GM23338 (cell line): Measurements from ENCODE around the gene CSF2.
"Not testable (repeated sequence)": the region's sequence is repeated elsewhere in the genome, so short reads cannot be mapped to it uniquely, and the experiment has no call there.

Source experiments
- CREB1 ChIP-seq: fragments of 250-450 bp; sonication (Bioruptor Pico); IDR thresholded peaks from 2 replicates; pipeline ENCODE4 v1.5.0; 2020; ENCODE audit warnings: low read depth, mild to moderate bottlenecking, moderate library complexity
- EZH2 ChIP-seq: fragments of 200-600 bp; sonication (generic); IDR thresholded peaks from one replicate; pipeline ENCODE4 v1.8.0; 2017; ENCODE audit warnings: antibody characterized with exemption, mild to moderate bottlenecking, low read depth; ENCODE audit not compliant: unreplicated experiment
- EZH2phosphoT487 ChIP-seq: fragments of 200-600 bp; sonication (generic); IDR thresholded peaks from one replicate; pipeline ENCODE4 v1.8.1; 2018; ENCODE audit warnings: antibody characterized with exemption; ENCODE audit not compliant: unreplicated experiment
- NANOG ChIP-seq: IDR thresholded peaks from 2 replicates; pipeline ENCODE4 v1.6.1; 2016; ENCODE audit warnings: antibody characterized with exemption, borderline replicate concordance
- POLR2AphosphoS5 ChIP-seq: IDR thresholded peaks from 2 replicates; pipeline ENCODE4 v1.6.1; 2016; ENCODE audit warnings: antibody characterized with exemption, low read depth
- ZNF331 ChIP-seq: fragments of 250-450 bp; sonication (Bioruptor Pico); IDR thresholded peaks from 2 replicates; pipeline ENCODE4 v1.5.0; 2020; ENCODE audit warnings: low read depth, mild to moderate bottlenecking, moderate library complexity
- TF ChIP-seq, protein P1 (sequence below), 2 experiments: fragments of 200-600 bp in 1 of 2; sonication (generic) in 1 of 2; conservative IDR thresholded peaks; 2 replicates each; pipeline versions ENCODE4 v1.5.1 to v1.6.1; 2016 to 2017; ENCODE audit warnings: antibody characterized with exemption in 2 of 2, low read depth in 2 of 2, mild to moderate bottlenecking in 2 of 2, moderate library complexity in 1 of 2
- TF ChIP-seq, protein P2 (sequence below): IDR thresholded peaks from one replicate; pipeline ENCODE4 v1.6.1; 2018; ENCODE audit warnings: antibody characterized with exemption; ENCODE audit not compliant: unreplicated experiment
- TF ChIP-seq, protein P3 (sequence below): IDR thresholded peaks from 2 replicates; pipeline ENCODE4 v1.6.1; 2016; ENCODE audit warnings: antibody characterized with exemption

DNA sequence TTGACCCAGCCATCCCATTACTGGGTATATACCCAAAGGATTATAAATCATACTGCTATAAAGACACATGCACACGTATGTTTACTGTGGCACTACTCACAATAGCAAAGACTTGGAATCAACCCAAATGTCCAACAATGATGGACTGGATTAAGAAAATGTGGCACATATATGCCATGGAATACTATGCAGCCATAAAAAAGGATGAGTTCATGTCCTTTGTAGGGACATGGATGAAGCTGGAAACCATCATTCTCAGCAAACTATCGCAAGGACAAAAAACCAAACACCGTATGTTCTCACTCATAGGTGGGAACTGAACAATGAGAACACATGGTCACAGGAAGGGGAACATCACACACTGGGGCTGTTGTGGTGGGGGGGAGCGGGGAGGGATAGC is 35.4 kb downstream of the CSF2 start:
- TF ChIP-seq, protein P1, sequence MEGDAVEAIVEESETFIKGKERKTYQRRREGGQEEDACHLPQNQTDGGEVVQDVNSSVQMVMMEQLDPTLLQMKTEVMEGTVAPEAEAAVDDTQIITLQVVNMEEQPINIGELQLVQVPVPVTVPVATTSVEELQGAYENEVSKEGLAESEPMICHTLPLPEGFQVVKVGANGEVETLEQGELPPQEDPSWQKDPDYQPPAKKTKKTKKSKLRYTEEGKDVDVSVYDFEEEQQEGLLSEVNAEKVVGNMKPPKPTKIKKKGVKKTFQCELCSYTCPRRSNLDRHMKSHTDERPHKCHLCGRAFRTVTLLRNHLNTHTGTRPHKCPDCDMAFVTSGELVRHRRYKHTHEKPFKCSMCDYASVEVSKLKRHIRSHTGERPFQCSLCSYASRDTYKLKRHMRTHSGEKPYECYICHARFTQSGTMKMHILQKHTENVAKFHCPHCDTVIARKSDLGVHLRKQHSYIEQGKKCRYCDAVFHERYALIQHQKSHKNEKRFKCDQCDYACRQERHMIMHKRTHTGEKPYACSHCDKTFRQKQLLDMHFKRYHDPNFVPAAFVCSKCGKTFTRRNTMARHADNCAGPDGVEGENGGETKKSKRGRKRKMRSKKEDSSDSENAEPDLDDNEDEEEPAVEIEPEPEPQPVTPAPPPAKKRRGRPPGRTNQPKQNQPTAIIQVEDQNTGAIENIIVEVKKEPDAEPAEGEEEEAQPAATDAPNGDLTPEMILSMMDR (conservative IDR thresholded peaks at IDR 0.05; ENCODE audit: low read depth in 2 of 2), result not testable (repeated sequence)
- TF ChIP-seq, protein P2, sequence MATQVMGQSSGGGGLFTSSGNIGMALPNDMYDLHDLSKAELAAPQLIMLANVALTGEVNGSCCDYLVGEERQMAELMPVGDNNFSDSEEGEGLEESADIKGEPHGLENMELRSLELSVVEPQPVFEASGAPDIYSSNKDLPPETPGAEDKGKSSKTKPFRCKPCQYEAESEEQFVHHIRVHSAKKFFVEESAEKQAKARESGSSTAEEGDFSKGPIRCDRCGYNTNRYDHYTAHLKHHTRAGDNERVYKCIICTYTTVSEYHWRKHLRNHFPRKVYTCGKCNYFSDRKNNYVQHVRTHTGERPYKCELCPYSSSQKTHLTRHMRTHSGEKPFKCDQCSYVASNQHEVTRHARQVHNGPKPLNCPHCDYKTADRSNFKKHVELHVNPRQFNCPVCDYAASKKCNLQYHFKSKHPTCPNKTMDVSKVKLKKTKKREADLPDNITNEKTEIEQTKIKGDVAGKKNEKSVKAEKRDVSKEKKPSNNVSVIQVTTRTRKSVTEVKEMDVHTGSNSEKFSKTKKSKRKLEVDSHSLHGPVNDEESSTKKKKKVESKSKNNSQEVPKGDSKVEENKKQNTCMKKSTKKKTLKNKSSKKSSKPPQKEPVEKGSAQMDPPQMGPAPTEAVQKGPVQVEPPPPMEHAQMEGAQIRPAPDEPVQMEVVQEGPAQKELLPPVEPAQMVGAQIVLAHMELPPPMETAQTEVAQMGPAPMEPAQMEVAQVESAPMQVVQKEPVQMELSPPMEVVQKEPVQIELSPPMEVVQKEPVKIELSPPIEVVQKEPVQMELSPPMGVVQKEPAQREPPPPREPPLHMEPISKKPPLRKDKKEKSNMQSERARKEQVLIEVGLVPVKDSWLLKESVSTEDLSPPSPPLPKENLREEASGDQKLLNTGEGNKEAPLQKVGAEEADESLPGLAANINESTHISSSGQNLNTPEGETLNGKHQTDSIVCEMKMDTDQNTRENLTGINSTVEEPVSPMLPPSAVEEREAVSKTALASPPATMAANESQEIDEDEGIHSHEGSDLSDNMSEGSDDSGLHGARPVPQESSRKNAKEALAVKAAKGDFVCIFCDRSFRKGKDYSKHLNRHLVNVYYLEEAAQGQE, result not testable (repeated sequence)
- not testable (repeated sequence) for TF ChIP-seq POLR2AphosphoS5, EZH2, NANOG, ZNF331, CREB1, EZH2phosphoT487
- TF ChIP-seq, protein P3, sequence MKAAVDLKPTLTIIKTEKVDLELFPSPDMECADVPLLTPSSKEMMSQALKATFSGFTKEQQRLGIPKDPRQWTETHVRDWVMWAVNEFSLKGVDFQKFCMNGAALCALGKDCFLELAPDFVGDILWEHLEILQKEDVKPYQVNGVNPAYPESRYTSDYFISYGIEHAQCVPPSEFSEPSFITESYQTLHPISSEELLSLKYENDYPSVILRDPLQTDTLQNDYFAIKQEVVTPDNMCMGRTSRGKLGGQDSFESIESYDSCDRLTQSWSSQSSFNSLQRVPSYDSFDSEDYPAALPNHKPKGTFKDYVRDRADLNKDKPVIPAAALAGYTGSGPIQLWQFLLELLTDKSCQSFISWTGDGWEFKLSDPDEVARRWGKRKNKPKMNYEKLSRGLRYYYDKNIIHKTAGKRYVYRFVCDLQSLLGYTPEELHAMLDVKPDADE, result not testable (repeated sequence)
